K562 (cell line): ENCODE measurements around the gene PWP2. TPM values are rescaled to one million over a fixed set of nuclear protein-coding genes. Genes with fewer than 3 reads are reported as not detected.
"Not testable (repeated sequence)": the region's sequence is repeated elsewhere in the genome, so short reads cannot be mapped to it uniquely, and the experiment has no call there.

Experiments used
- ATAC-seq: fragments of 200-7000 bp; cut with Tn5 transposase; 3 replicates; pipeline ENCODE4 v1.9.1; 2020; ENCODE audit warnings: moderate library complexity
- BruUV-seq: library from RNA; stranded (reverse); fragments of 400-500 nt; replicated peaks from 2 replicates; lab custom pipeline; 2021; lab: Mats Ljungman, UMichigan
- CTCF ChIA-PET: fragments of 300-600 bp; formaldehyde crosslinking; extraction: SDS; loops from one replicate; lab custom pipeline; 2021; ENCODE audit warnings: low intra/inter-chr PET ratio; lab: Yijun Ruan, JAX
- POLR2A ChIA-PET: fragments of 300-600, 350-650 bp; sonication (Branson Sonifier 250); formaldehyde crosslinking; extraction: SDS; loops from one replicate; lab custom pipeline; 2021; ENCODE audit warnings: antibody characterized with exemption, inconsistent platforms; lab: Yijun Ruan, JAX
- DNase-seq, 4 experiments: peaks; one replicate each; pipeline versions ENCODE4 v3.0.0 to v3.0.0-alpha.2; 2011 to 2018; ENCODE audit warnings: low spot score in 3 of 4, mixed read lengths in 3 of 4; ENCODE audit errors: extremely low read depth in 1 of 4
- FAIRE-seq: peaks from 2 replicates; lab custom pipeline; 2011; peaks lifted over from hg19 to GRCh38; lab: Jason Lieb, UNC
- H2AFZ ChIP-seq: 2 replicates; pipeline ENCODE4 v1.6.0; 2011; ENCODE audit warnings: low read depth, low read length, control low read depth, inconsistent platforms
- H3K27ac ChIP-seq: fragments of 200-600 bp; 3 replicates; pipeline ENCODE4 v1.8.0; 2011; ENCODE audit warnings: low read depth, mild to moderate bottlenecking, control low read depth, inconsistent platforms, low read length, moderate library complexity, mixed read lengths; ENCODE audit errors: extremely low read depth
- H3K27me3 ChIP-seq, 2 experiments: fragments of 300-600 bp in 1 of 2; 2 replicates in 1 of 2; 3 replicates in 1 of 2; pipeline versions ENCODE4 v1.6.0 to v1.8.0; 2011; ENCODE audit warnings: inconsistent platforms in 2 of 2, low read length in 2 of 2, mild to moderate bottlenecking in 1 of 2, mixed read lengths in 1 of 2, moderate library complexity in 1 of 2; ENCODE audit not compliant: control insufficient read depth in 2 of 2, insufficient read depth in 2 of 2
- H3K36me3 ChIP-seq: fragments of 300-600 bp; 3 replicates; pipeline ENCODE4 v1.8.0; 2011; ENCODE audit warnings: mild to moderate bottlenecking, low read length, inconsistent platforms; ENCODE audit not compliant: control insufficient read depth, insufficient read depth
- H3K4me1 ChIP-seq, 2 experiments: fragments of 200-600 bp in 1 of 2; replicated peaks in 1 of 2; 2 replicates in 1 of 2; 3 replicates in 1 of 2; pipeline versions ENCODE4 v1.5.1 to v1.8.0; 2011; ENCODE audit warnings: inconsistent platforms in 2 of 2, low read length in 2 of 2, mild to moderate bottlenecking in 1 of 2, mixed read lengths in 1 of 2, moderate library complexity in 1 of 2; ENCODE audit not compliant: control insufficient read depth in 2 of 2, insufficient read depth in 2 of 2
- H3K4me2 ChIP-seq: 2 replicates; pipeline ENCODE4 v1.6.1; 2011; ENCODE audit warnings: low read length, control low read depth, inconsistent platforms, mixed read lengths; ENCODE audit not compliant: insufficient read depth
- H3K4me3 ChIP-seq: fragments of 200-600 bp; sonication (generic), shearing (Covaris generic); 2 replicates; pipeline ENCODE4 v1.5.1; 2016; ENCODE audit warnings: control low read depth, inconsistent platforms
- H3K79me2 ChIP-seq: fragments of 200-600 bp; 3 replicates; pipeline ENCODE4 v1.8.0; 2011; ENCODE audit warnings: low read length, inconsistent platforms; ENCODE audit not compliant: control insufficient read depth, insufficient read depth
- H3K9ac ChIP-seq, 2 experiments: 2 replicates each; pipeline versions ENCODE4 v1.6.0 to v1.6.1; 2011; ENCODE audit warnings: low read depth in 2 of 2, low read length in 2 of 2, control low read depth in 1 of 2, inconsistent platforms in 1 of 2, mild to moderate bottlenecking in 1 of 2, mixed read lengths in 1 of 2; ENCODE audit not compliant: insufficient read depth in 1 of 2
- H3K9me1 ChIP-seq: one replicate; pipeline ENCODE4 v1.6.0; 2011; ENCODE audit warnings: inconsistent platforms, mild to moderate bottlenecking, low read length, moderate library complexity; ENCODE audit not compliant: control insufficient read depth, insufficient read depth
- H3K9me3 ChIP-seq: replicated peaks from 2 replicates; pipeline ENCODE4 v1.5.1; 2011; ENCODE audit warnings: low read depth, low read length, inconsistent platforms; ENCODE audit not compliant: control insufficient read depth, insufficient read depth
- H4K20me1 ChIP-seq: replicated peaks from 2 replicates; pipeline ENCODE4 v1.6.1; 2011; ENCODE audit warnings: low read length, inconsistent platforms, mixed read lengths; ENCODE audit not compliant: control insufficient read depth, insufficient read depth
- POLR2G ChIP-seq: fragments of 200-400 bp; formaldehyde crosslinking; IDR thresholded peaks from 2 replicates; pipeline ENCODE4 v1.6.1; 2017; ENCODE audit warnings: low read depth, mild to moderate bottlenecking, antibody characterized with exemption, low read length, moderate library complexity
- WGBS: fragments of 100-300 bp; shearing (Covaris generic); methylation state at CpG from one replicate; pipeline ENCODE4 v1.1.6; 2016; ENCODE audit warnings: low coverage, mixed read lengths; ENCODE audit not compliant: insufficient coverage; ENCODE audit errors: missing lambda C conversion rate; 5-methylcytosine and 5-hydroxymethylcytosine counted together
- in situ Hi-C: fragments of 300-500 bp; cut with MboI; formaldehyde crosslinking; loops from 4 replicates; pipeline ENCODE4 v1.15.0; 2018; ENCODE audit warnings: inconsistent platforms, mixed read lengths
- intact Hi-C: fragments of 100-400 bp; cut with micrococcal nuclease; formaldehyde crosslinking; loops from 2 replicates; pipeline ENCODE4 v1.14.2; 2022
- polyA plus RNA-seq, 8 experiments: library from polyadenylated mRNA; depleted of rRNA in 4 of 8; stranded (reverse) in 5 of 8; unstranded in 3 of 8; fragments of >200 nt; fragmentation: Nextera tagmentation in 2 of 8; fragmentation: Illumina TruSeq in 1 of 8; extraction: Ambion mirVana in 2 of 8; extraction: Trizol in 1 of 8; gene quantifications; 2 replicates each; pipeline versions ENCODE4 v1.2.1 to v1.2.3, GENCODE V29; 2011 to 2014; ENCODE audit warnings: inconsistent platforms in 1 of 8, missing spikeins in 1 of 8
- total RNA-seq, 7 experiments: library from RNA; depleted of rRNA in 6 of 7; stranded (reverse); fragments of >200 nt in 6 of 7; fragmentation: Illumina TruSeq in 2 of 7; extraction: Trizol in 2 of 7; gene quantifications; 2 replicates each; pipeline versions ENCODE4 v1.2.1 to v1.2.3, GENCODE V29; 2011 to 2021; ENCODE audit warnings: low replicate concordance in 1 of 7

PWP2 gene
- total and polyA plus RNA-seq, 9 of the 15 experiments (the other 6 are each of a cell fraction or from before 2014, with no cell fraction given): 0.72 to 57.6 (median 31.1) TPM

DNA sequence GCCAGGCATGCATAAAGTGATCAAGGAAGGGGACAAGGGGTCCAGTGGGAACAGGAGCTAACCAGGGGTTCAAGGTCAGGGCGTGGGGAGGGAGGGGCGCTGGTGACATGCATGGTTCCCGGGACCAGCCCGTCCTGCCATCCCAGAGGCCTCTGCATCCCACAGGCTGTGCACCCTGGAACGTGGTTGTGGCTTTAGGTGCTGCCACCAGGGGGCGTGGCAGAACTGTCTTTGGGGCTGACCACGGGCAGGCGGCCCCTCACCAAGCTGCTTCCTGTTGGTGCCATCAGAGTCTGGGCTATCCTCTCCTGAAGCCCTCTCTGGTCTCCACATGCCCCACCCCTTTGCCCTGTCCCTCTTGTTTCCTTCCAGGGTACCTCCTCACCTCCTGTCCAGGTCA, 39.9 kb downstream of the PWP2 start:
- H3K79me2 ChIP-seq, H3K9me3 ChIP-seq, H3K27me3 ChIP-seq, POLR2A ChIA-PET, H3K4me3 ChIP-seq, H3K9me1 ChIP-seq, H2AFZ ChIP-seq, DNase-seq, H3K4me1 ChIP-seq, H3K27ac ChIP-seq, H3K9ac ChIP-seq, CTCF ChIA-PET, H4K20me1 ChIP-seq, BruUV-seq, H3K4me2 ChIP-seq, intact Hi-C loops, H3K36me3 ChIP-seq: not testable (repeated sequence)
- in situ Hi-C loops: loop anchor here (25.0 kb wide), 1 partner anchor 360 kb away; the partner anchor contains the start of genes CSTB and RRP1
- no CpG with 5 or more reads among the region's 8 CpGs for WGBS
- peak; percentile 88 for FAIRE-seq
- 0 out of 2 replicates have a peak, but pooled peaks have one; percentile 3 for TF ChIP-seq POLR2G
- peak; percentile 85 for ATAC-seq

DNA sequence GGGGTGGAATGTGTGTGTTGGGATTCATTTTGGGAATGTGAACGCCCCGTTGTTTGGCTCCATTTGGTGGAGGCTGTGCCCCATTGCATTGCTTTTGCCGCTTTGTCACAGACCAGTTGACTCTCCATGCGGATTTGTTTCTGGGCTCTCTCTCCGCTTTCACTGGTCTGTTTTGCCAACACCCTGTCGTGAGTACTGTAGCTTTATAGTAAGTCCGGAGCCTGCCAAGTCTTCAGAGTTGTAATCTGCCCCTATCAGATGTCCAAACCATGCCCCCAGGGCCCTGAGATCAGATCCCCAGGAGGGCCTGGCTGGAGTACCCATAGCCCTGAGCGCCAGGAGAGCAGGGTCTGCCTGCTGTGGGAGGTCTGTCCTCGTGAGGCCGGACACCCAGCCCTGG, 43.1 kb downstream of the PWP2 start:
- in situ Hi-C loops: loop anchor here (25.0 kb wide), 1 partner anchor 137 kb away; the partner anchor contains the start of gene AIRE
- H3K4me3 ChIP-seq, H3K9me3 ChIP-seq, H3K36me3 ChIP-seq, H3K79me2 ChIP-seq, H3K9ac ChIP-seq, ATAC-seq, DNase-seq, POLR2A ChIA-PET, H3K9me1 ChIP-seq, H3K27me3 ChIP-seq, H4K20me1 ChIP-seq, BruUV-seq, H3K4me2 ChIP-seq, H2AFZ ChIP-seq, FAIRE-seq, intact Hi-C loops, CTCF ChIA-PET, H3K27ac ChIP-seq, H3K4me1 ChIP-seq: not testable (repeated sequence)
- 40% methylated on average over 1 of the region's 10 CpGs for WGBS

DNA sequence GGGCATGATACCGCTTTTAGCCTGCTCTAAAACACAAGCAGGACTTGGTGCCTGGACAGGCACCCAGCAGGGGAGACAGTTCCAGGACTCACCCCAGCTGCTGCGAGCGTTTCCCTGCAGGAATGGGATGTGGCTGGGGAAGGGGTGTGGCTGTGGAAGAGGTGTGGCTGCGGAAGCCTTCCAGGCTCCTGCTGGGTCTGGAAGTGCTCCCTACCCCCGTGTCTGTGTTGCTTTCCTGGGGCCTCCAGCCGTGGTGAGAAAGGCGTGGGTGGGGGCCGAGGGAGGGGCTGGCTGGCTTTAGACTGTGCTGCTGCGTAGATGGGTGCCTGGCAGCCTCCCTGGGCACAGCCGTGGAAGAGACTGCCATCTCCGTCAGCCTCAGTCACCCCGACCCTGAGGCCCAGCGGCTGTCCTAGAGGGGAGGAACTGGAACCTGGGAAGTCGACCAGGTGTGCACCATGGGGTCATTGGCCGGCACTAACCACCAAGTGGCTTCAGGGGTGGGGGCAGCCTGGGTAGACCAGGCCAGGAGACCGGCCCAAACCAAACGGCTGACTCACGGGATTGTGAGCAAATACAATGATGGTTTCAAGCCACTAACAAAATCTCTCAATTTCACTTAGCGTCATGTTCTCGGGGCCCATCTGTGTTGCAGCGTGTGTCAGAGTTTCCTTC, 46.2 kb downstream of the PWP2 start:
- 0% methylated on average over 2 of the region's 21 CpGs for WGBS

More for the DNA sequence above, 46.2 kb downstream of the PWP2 start:
- BruUV-seq, H3K36me3 ChIP-seq, H3K79me2 ChIP-seq, POLR2A ChIA-PET, H3K27me3 ChIP-seq, intact Hi-C loops, H3K9ac ChIP-seq, H3K9me3 ChIP-seq, H3K4me2 ChIP-seq, ATAC-seq, DNase-seq, H2AFZ ChIP-seq, H3K9me1 ChIP-seq, H4K20me1 ChIP-seq, H3K4me3 ChIP-seq, H3K27ac ChIP-seq, H3K4me1 ChIP-seq, CTCF ChIA-PET, FAIRE-seq: not testable (repeated sequence)
- in situ Hi-C loops: loop anchor here (25.0 kb wide), 1 partner anchor 134 kb away; the partner anchor contains the start of gene AIRE
